GM12892 (cell line): ENCODE measurements around the gene TSSK3.

Source experiments
- POLR2A ChIP-seq: IDR thresholded peaks from 2 replicates; pipeline ENCODE4 v1.6.1; 2011; ENCODE audit warnings: low read depth, low read length, control low read depth
- POLR2AphosphoS5 ChIP-seq: IDR thresholded peaks from 2 replicates; pipeline ENCODE4 v1.6.1; 2011; ENCODE audit warnings: low read depth, low read length, control low read depth

GRCh38 chr1:32372149-32372756, 9.9 kb downstream of the TSSK3 start:
- TF ChIP-seq POLR2A (no peak), POLR2AphosphoS5 (no peak)
